Common myeloid progenitor, CD34-positive (primary cell): ENCODE results near the gene CCDC183.

Experiments
- CTCF ChIA-PET: fragments of 350-600 bp; sonication (Branson Sonifier 250); formaldehyde crosslinking; loops from one replicate; lab custom pipeline; 2021; ENCODE audit warnings: antibody characterized with exemption; lab: Charles Lee
- POLR2A ChIA-PET: fragments of 350-600 bp; sonication (Branson Sonifier 250); formaldehyde crosslinking; loops from one replicate; lab custom pipeline; 2021; ENCODE audit warnings: antibody characterized with exemption; lab: Charles Lee
- DNase-seq, 3 donors: peaks; one replicate each; pipeline versions ENCODE4 v3.0.0 to v3.0.0-alpha.2; 2013
- H3K27ac ChIP-seq, 2 experiments: 1 replicate in 1 of 2; 2 replicates in 1 of 2; pipeline ENCODE4 v1.7.0; 2013; ENCODE audit warnings: inconsistent platforms in 2 of 2, low read length in 2 of 2, mild to moderate bottlenecking in 2 of 2, low read depth in 1 of 2, moderate library complexity in 1 of 2; ENCODE audit not compliant: severe bottlenecking in 2 of 2, insufficient read depth in 1 of 2, poor library complexity in 1 of 2
- H3K27me3 ChIP-seq, 5 experiments: replicated peaks in 2 of 5; 1 replicate in 3 of 5; 2 replicates in 2 of 5; pipeline versions ENCODE4 v1.6.1 to v1.7.0; 2013; ENCODE audit warnings: low read length in 4 of 5, mild to moderate bottlenecking in 2 of 5, moderate library complexity in 2 of 5, inconsistent platforms in 1 of 5; ENCODE audit not compliant: insufficient read depth in 5 of 5, control insufficient read depth in 4 of 5
- H3K36me3 ChIP-seq, 4 experiments: 1 replicate in 2 of 4; 2 replicates in 2 of 4; pipeline versions ENCODE4 v1.6.1 to v1.7.0; 2013; ENCODE audit warnings: low read length in 3 of 4, control low read depth in 1 of 4, mild to moderate bottlenecking in 1 of 4; ENCODE audit not compliant: control insufficient read depth in 4 of 4, insufficient read depth in 4 of 4
- H3K4me1 ChIP-seq, 4 experiments: 1 replicate in 3 of 4; 2 replicates in 1 of 4; pipeline versions ENCODE4 v1.6.1 to v1.7.1; 2013; ENCODE audit warnings: low read length in 3 of 4, mild to moderate bottlenecking in 3 of 4, control low read depth in 1 of 4, inconsistent platforms in 1 of 4, moderate library complexity in 1 of 4; ENCODE audit not compliant: control insufficient read depth in 4 of 4, insufficient read depth in 4 of 4; ENCODE audit errors: control extremely low read depth in 1 of 4
- H3K4me3 ChIP-seq, 7 experiments: 1 replicate in 4 of 7; 2 replicates in 3 of 7; pipeline versions ENCODE4 v1.5.1 to v1.7.0; 2013; ENCODE audit warnings: mild to moderate bottlenecking in 7 of 7, low read length in 6 of 7, moderate library complexity in 6 of 7, inconsistent platforms in 2 of 7, low read depth in 2 of 7, control low read depth in 1 of 7; ENCODE audit not compliant: insufficient read depth in 4 of 7, control insufficient read depth in 1 of 7; ENCODE audit errors: extremely low read depth in 1 of 7
- H3K9me3 ChIP-seq, 5 experiments: 1 replicate in 4 of 5; 2 replicates in 1 of 5; pipeline versions ENCODE4 v1.6.1 to v1.7.1; 2013; ENCODE audit warnings: low read length in 4 of 5, mild to moderate bottlenecking in 2 of 5, inconsistent platforms in 1 of 5, low read depth in 1 of 5, moderate library complexity in 1 of 5; ENCODE audit not compliant: control insufficient read depth in 4 of 5, insufficient read depth in 2 of 5; ENCODE audit errors: control extremely low read depth in 1 of 5
- WGBS: methylation state at CpG from one replicate; pipeline ENCODE4 v1.1.5; 2013; ENCODE audit not compliant: insufficient coverage; 5-methylcytosine and 5-hydroxymethylcytosine counted together

The CCDC183 gene

GRCh38 chr9:136852664-136853595, 56.8 kb downstream of the CCDC183 start:
- WGBS: 92% methylated on average over 26 of the region's 29 CpGs
- Histone ChIP-seq H3K9me3 (no peaks in the 10 kb centered on the region), H3K27ac (no peak overlapping the region), H3K4me3 (no peak overlapping the region), H3K36me3 (peaks cover 0 to 19% (median 2%) of the 10 kb centered on the region in 4 experiments), H3K27me3 (peaks cover 0 to 5% (median 3%) of the 10 kb centered on the region in 5 experiments), H3K4me1 (peaks cover 0 to 19% (median 17%) of the 10 kb centered on the region in 4 experiments)
- ChIA-PET CTCF (interaction anchor here (1.2 to 1.7 kb wide), 3 partner anchors 10 to 182 kb away, joined by 3 to 5 read pairs (median 4); partner anchors contain the start of gene AJM1), POLR2A (no interaction called here)
- DNase-seq: no peak

- DNase-seq: no peak
- H3K4me1 ChIP-seq: peaks cover 0 to 12% (median 9%) of the 10 kb centered on the region in 4 experiments
- H3K9me3 ChIP-seq: no peaks in the 10 kb centered on the region
- peaks cover 0 to 19% (median 2%) of the 10 kb centered on the region in 4 experiments for H3K36me3 ChIP-seq
- WGBS: 77% methylated on average over 11 of the region's 18 CpGs
- no peak overlapping the region for H3K27ac ChIP-seq
- ChIA-PET POLR2A (no interaction called here), CTCF (interaction anchor here (1.7 kb wide), 1 partner anchor 11 kb away, joined by 5 read pairs; the partner anchor contains the start of gene AJM1)
- no peak overlapping the region for H3K4me3 ChIP-seq
- H3K27me3 ChIP-seq: no peaks in the 10 kb centered on the region
These were observed 57.5 kb downstream of the CCDC183 start for GRCh38 chr9:136853596-136854112.

GRCh38 chr9:136854113-136854841, 58.1 kb downstream of the CCDC183 start:
- Histone ChIP-seq H3K4me3 (no peak overlapping the region), H3K27ac (no peak overlapping the region), H3K27me3 (no peaks in the 10 kb centered on the region), H3K36me3 (peaks cover 0 to 22% (median 2%) of the 10 kb centered on the region in 4 experiments), H3K9me3 (no peaks in the 10 kb centered on the region), H3K4me1 (peaks cover 0 to 11% (median 7%) of the 10 kb centered on the region in 4 experiments)
- DNase-seq: no peak
- ChIA-PET POLR2A (interaction anchor here (1.0 kb wide), 1 partner anchor 47 kb away, joined by 3 read pairs; the partner anchor contains the start of gene RABL6), CTCF (interaction anchor here (1.0 to 1.7 kb wide), 2 partner anchors 12 kb away, joined by 3 to 5 read pairs; partner anchors contain the start of gene AJM1)
- 87% methylated on average over 27 of the region's 30 CpGs for WGBS

GRCh38 chr9:136854842-136855460, 58.8 kb downstream of the CCDC183 start:
- ChIA-PET POLR2A (interaction anchor here (1.0 kb wide), 1 partner anchor 47 kb away, joined by 3 read pairs; the partner anchor contains the start of gene RABL6), CTCF (interaction anchor here (1.0 kb wide), 1 partner anchor 12 kb away, joined by 3 read pairs; no protein-coding TSS in a partner anchor)
- Histone ChIP-seq H3K27me3 (no peaks in the 10 kb centered on the region), H3K36me3 (peaks cover 0 to 22% (median 3%) of the 10 kb centered on the region in 4 experiments), H3K27ac (no peak overlapping the region), H3K4me1 (peaks cover 0 to 7% (median 3%) of the 10 kb centered on the region in 4 experiments), H3K9me3 (no peaks in the 10 kb centered on the region), H3K4me3 (no peak overlapping the region)
- no peak for DNase-seq
- 89% methylated on average over 16 of the region's 23 CpGs for WGBS

- ChIA-PET POLR2A (interaction anchor here (1.0 kb wide), 1 partner anchor 48 kb away, joined by 3 read pairs; the partner anchor contains the start of gene RABL6), CTCF (no interaction called here)
- Histone ChIP-seq H3K27ac (no peak overlapping the region), H3K4me3 (no peak overlapping the region), H3K27me3 (no peaks in the 10 kb centered on the region), H3K4me1 (peaks cover 0 to 3% (median 0%) of the 10 kb centered on the region in 4 experiments), H3K36me3 (peaks cover 0 to 18% (median 4%) of the 10 kb centered on the region in 4 experiments), H3K9me3 (no peaks in the 10 kb centered on the region)
- 89% methylated on average over 24 of the region's 26 CpGs for WGBS
- DNase-seq: no peak
These were observed 59.4 kb downstream of the CCDC183 start for GRCh38 chr9:136855461-136856078.

GRCh38 chr9:136856079-136856476, 59.9 kb downstream of the CCDC183 start:
- Histone ChIP-seq H3K4me1 (peaks cover 0 to 3% (median 0%) of the 10 kb centered on the region in 4 experiments), H3K4me3 (no peak overlapping the region), H3K27ac (no peak overlapping the region), H3K36me3 (peaks cover 0 to 18% (median 5%) of the 10 kb centered on the region in 4 experiments), H3K27me3 (no peaks in the 10 kb centered on the region), H3K9me3 (no peaks in the 10 kb centered on the region)
- no peak for DNase-seq
- POLR2A ChIA-PET: no interaction called here
- 93% methylated on average over 6 of the region's 15 CpGs for WGBS
- CTCF ChIA-PET: no interaction called here
